ENCODE measurements around the gene ATG5.
"Not testable (repeated sequence)": the region's sequence is repeated elsewhere in the genome, so short reads cannot be mapped to it uniquely, and the experiment has no call there.

The ATG5 gene

GRCh38 chr6:106256201-106256968, 69.2 kb downstream of the ATG5 start:
- no peak for DNase-seq

- DNase-seq, result no peak
These were observed 70.3 kb downstream of the ATG5 start for GRCh38 chr6:106255306-106255705.

GRCh38 chr6:106254636-106255035, 70.9 kb downstream of the ATG5 start:
- DNase-seq, result no peak

GRCh38 chr6:106253731-106254130, 71.8 kb downstream of the ATG5 start:
- no peak for DNase-seq

DNA sequence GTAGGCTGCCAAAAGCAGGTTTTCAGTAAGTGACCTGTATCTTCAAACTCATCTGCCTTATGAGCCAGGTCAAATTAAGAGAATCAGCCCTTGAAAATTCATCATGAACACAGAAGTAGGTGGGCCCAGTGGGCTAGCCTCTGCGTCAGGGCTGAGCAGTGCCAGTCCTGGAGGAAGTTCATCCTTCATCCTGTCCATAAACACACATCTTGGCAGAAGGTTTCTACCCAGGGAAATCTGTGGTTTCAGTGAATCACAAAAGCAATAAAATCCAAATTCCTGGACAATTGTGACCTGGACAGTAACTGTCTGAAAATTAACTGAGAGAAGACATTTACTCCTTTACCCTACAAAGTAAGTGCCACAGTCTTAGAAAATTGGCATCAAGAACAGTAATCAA, 72.4 kb downstream of the ATG5 start:
- no peak for DNase-seq

DNA sequence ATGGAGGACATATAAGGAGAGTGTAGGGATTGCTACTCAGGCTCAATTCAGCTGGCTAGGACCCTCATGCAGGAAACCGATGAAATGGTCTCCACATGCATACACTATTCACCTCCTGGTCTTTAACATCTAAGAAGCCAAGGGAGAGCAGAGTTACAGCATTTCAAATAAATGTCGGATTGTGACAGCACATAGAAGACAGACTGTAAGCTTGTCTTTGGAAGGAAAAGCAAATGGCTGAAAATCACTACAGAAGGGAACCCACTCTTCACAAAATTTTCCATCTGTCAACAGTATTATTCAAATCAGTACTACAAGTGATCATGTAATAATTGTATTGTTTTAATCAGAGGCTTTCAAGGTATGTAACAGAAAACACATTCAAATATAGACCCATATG, 72.9 kb downstream of the ATG5 start:
- no peak for DNase-seq

DNA sequence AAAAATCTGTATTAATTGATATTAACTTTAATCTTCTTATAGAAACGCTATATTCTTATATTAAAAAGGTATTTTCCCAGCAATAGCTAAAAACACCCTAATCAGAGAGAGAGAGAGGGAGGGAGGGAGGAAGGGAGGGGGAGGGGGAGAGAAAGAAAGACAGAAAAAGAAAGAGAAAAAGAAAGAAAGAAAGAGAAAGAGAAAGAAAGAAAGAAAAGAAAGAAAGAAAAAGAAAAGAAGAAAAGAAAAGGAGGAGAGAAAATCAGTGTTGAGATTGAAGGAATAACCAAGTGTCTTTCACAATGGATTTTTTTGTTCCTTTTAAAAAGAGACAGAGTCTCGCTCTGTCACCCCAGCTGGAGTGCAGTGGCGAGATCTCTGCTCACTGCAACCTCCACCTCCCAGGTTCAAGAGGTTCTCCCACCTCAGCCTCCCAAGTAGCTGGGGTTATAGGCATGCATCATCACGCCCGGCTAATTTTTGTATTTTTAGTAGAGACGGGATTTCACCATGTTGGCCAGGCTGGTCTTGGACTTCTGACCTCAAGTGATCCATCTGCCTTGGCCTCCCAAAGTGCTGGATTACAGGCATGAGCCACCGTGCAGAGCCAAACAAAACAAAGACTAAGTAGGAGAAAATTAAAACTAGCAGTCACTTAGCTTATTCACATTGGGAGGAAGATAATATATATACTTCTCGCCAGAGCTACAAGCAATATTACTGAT, 73.9 kb downstream of the ATG5 start:
- DNase-seq, result not testable (repeated sequence)

GRCh38 chr6:106250953-106251352, 74.6 kb downstream of the ATG5 start:
- no peak for DNase-seq

DNA sequence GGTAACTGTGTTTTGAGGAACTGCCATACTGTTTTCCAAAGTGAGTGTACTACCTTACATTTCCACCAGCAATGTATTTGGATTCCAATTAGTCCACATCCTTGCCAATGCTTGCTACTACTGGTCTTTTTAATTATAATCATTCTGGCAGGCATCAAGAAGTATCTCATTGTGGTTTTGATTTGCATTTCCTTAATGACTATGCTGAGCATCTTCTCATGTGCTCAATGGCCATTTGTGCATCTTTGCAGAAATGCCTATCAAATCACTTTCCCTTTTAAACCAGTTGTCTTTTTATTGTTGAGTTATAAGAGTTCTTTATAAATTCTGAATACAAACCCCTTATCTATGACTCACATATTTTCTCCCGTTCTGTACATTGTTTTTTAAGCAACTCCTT, 75.9 kb downstream of the ATG5 start:
- no peak for DNase-seq

DNA sequence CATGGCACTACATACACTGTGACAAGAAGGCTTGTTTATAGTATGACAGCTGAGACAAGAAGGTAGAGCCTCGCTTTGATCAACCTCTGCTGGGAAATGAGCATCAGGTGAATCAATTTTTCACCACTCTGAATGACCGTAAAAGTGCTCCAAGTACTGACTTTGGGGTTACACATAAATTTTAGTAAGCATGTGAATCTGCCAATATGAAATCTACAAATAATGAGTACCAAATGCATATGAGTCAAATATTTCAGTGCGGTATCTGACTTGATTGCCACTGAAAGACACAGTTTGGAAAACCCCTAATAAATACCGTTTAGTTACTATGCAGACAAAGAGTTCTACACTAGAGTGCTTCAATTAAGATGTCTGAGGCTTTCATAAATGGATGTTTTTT, 77.8 kb downstream of the ATG5 start:
- no peak for DNase-seq

DNA sequence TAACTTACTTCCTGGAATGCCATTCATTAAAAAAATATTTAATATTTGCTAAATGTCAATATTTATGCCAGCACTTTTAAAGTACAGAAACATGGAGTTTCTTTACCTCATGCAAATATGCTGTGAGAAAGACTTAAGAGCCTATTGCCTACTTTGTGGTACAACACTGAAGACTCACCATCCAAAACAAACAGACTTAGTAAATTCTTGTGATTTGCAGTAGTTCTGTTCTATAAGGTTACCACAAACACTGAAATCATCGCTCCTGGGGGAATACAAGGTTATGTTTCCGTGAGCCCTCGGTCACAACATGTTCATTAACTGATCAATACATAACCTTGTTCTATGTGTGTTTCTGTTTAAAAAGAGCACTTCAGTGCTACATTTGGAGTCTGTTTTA, 78.3 kb downstream of the ATG5 start:
- DNase-seq, result no peak

GRCh38 chr6:106244931-106245330, 80.6 kb downstream of the ATG5 start:
- no peak for DNase-seq

DNA sequence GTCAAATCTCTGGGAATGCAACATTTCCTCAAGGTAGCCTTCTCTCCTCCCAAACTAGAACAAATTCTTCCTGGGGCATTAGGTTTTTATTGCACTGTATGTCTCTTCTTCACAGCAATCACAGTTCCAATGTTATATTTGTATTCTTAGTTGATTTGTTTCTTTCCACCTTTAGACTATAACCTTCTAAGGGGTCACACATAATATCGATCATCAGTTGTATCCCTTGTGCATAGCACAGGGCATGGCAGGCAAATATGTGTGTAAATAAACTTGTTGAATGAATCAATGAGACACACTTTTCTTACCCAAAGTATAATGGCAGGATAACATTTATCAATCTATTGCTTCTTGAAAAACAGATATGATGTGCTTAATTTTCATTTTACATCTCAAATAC, 81.0 kb downstream of the ATG5 start:
- no peak for DNase-seq

- DNase-seq, result no peak
These were observed 82.3 kb downstream of the ATG5 start for GRCh38 chr6:106243261-106243660.

- no peak for DNase-seq
These were observed 84.1 kb downstream of the ATG5 start for GRCh38 chr6:106241498-106241897.

DNA sequence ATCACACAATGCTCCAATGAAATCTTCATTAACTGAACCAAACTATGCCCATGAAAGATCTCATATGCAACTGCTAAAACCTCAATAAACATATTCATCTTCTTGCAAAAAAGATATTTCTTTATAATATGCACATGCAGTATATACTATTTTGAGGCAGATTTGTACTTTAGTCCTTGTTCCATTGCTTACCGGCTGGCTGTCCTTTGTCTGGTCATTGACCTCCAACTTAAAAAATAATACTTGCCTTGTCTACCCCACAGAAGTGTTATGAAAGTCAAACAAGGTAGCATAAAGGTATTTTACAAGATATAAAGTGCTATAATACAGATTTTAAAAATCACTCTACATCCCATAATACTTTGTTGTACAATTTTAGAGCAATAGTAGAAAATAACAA, 88.3 kb downstream of the ATG5 start:
- DNase-seq, result no peak

GRCh38 chr6:106229876-106230445, 95.6 kb downstream of the ATG5 start:
- not testable (repeated sequence) for DNase-seq

DNA sequence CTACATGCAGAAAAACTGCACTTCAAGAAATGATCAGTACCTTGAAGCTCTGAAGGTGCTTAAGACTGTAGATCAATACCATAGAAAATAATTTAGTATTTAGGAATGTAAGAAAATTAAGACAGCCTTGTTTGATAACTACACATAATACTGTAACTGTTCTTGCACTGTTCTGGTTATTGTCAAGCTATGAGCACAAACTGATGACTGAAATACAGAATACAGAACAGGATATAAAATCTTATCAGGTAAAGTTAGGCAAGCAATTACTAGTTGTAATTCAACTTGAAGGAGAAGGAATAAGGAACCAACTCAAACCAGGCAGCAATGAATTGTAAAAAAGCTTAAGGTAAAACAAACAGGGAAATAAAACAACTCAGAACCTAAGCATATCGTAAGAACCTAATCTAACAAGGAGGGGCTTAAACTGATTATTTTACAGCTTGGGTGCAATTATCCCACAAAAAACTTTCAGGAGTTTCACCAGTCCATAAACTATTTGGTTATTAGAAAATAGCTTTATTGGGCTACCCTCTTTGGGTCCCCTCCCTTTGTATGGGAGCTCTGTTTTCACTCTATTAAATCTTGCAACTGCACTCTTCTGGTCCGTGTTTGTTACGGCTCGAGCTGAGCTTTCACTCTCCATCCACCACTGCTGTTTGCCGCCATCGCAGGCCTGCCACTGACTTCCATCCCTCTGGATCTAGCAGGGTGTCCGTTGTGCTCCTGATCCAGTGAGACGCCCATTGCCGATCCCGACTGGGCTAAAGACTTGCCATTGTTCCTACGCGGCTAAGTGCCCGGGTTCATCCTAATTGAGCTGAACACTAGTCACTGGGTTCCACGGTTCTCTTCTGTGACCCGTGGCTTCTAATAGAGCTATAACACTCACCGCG, 97.7 kb downstream of the ATG5 start:
- no peak for DNase-seq

- DNase-seq, result no peak
These were observed 98.9 kb downstream of the ATG5 start for GRCh38 chr6:106226676-106227075.

DNA sequence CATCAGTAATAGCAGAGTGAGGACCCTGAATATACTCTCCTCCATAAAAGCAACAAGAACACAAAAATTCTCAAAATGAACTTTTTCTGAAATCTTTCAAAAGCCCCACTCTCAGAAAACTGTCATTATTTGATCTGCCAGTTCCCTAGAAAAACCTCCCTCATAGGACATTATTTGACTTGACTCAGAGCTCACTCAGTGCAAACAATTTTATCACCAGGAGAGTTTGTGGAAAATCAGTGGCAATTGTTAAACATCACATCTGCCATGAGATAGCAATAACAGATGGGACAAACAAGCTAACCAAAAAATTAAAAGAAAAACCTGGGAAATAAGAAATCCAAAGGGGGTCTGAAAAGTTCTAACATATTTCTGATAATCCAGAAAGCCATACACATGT, 100.0 kb downstream of the ATG5 start:
- no peak for DNase-seq

DNA sequence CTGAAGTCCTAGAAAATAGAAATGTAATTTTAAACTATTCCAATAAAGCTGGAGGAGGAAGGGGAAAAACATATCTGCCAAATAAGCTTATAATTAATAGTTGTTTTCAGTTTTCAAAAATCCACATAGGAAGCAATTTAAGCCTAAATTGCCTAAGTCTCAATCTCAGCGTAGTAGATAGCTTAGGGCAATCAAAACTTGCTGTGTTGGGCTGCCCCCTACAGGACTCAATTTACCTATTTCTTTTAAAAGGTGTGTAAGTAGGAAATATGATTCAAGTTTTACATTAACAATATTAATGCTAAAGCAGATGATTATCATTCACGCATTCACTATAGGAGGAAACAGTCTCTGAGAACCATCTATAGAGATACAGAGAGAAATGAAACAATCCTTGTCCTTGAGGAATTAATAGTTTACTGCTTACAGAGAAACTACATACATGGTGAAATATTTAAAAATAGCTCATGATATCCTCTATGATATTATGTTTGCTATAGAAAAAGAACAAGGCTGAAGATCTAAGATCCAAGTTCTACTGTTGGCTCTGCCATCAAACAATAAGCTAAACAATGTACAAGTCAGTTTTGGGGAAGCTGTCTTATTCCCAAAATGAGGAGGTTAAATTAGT, 102.1 kb downstream of the ATG5 start:
- DNase-seq, result peak; percentile 70

DNA sequence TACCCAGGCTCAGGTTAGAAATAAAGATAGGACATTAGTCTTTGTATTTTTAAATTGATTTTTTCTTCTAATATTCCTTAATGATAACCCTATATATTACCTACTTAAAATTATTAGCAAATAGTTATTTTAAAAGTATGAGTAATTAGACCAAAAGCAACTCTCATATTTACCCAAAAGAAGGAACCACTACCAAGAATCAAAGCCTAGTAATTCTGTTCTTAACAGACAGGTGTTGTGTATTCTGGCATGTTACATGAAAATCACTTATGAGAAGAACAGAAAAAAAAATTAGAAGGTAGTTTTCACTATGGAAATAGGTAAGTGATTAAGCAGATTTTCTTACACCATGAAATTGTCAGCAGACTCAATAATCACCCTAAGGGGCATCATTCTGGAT, 105.1 kb downstream of the ATG5 start:
- no peak for DNase-seq

DNA sequence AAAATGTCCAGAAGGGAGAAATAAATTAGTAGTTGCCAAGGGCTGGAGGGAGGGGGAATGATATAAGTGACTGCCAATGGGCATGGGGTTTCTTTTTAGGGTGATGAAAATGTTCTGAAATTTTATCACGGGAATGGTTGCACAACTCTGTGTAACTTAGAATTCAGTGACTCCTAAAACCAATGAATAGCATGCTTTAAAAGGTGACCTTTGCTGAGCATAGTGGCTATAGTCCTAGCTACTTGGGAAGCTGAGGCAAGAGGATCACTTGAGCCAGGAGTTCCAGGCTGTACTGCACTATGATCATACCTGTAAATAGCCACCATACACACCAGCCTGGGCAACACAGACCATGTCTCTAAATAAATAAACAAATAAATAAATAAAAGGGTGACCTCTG, 109.0 kb downstream of the ATG5 start:
- no peak for DNase-seq

All from activated naive CD4-positive, alpha-beta T cell treated with anti-CD3 and anti-CD28 coated beads, Interleukin-2, amount 50 U/mL, for 16 hours (primary cell).